GM18508 (cell line): ENCODE measurements around the gene TUBA3D.
A peak's percentile ranks its signal among the peaks of the same experiment; 100 is the strongest.
"Not testable (repeated sequence)": the region's sequence is repeated elsewhere in the genome, so short reads cannot be mapped to it uniquely, and the experiment has no call there.

Source experiments
- ATAC-seq: cut with Tn5 transposase; IDR thresholded peaks from one replicate; pipeline ENCODE4 v1.9.1; 2021; ENCODE audit warnings: moderate number of reproducible peaks; ENCODE audit not compliant: insufficient read depth, unreplicated experiment

Gene TUBA3D

DNA sequence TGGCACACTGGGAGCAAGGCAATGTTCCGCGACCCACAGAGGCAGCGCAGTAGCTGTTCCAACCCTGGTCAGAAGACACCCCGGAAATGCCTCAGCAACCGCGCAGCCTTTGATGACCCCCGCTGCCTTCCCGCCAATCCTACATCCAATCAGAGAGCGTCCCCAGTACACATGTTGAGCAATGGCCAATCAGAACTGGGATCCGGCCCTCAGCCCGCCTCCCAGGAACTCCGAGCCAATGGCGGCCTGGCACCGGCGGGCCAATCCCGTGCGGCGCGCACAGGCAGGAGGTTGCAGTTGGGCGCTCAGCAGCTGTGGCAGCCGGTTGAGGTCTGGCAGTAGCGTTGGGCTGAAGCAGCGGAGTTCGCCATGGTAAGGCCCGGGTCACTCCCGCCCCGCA lies at the start of gene TUBA3D:
Gene TUBA3D, plus strand, starts transcription at position 289 of the 400 bp plus-strand sequence. Its CDS starts 81 bp downstream, at position 370.
- no peak for ATAC-seq

DNA sequence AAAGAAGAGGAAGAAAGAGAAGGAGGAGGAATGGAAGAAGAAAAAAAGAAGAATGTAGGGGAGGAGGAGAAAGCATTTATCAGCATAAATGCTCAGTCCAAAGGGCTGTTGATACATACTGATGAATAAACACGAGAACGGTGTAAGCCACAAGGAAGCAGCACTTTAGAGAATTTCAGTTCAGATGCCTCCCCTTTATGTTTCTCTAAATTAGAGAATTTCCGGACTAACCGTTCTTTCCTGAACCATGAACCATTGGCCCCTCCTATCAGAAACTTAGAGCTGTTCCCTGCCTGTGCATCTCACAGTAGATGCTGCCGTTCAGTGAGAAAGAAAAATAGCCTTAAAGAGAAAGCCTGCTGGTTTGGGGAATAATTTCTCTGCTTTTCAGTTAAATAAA lies 49.2 kb upstream of the TUBA3D start:
- ATAC-seq: no peak

DNA sequence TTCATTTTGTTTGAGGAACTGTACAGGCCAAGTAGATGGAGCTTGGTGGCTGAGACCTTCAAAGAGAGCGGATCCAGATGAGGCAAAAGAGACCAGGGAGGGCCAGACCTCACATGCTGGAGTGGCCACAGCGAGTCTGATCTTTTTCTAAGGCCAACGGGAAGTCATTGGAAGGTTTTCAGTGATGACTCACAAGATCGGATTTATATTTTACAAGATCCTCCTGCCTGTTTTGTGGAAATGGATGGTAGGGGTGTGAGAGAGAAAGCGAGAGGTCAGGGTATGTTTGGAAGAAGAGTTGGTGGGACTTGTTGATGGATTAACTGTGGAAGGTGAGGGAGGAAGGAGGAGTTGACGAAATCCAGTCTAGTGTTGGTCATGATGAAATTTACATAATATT lies 44.6 kb upstream of the TUBA3D start:
- no peak for ATAC-seq

DNA sequence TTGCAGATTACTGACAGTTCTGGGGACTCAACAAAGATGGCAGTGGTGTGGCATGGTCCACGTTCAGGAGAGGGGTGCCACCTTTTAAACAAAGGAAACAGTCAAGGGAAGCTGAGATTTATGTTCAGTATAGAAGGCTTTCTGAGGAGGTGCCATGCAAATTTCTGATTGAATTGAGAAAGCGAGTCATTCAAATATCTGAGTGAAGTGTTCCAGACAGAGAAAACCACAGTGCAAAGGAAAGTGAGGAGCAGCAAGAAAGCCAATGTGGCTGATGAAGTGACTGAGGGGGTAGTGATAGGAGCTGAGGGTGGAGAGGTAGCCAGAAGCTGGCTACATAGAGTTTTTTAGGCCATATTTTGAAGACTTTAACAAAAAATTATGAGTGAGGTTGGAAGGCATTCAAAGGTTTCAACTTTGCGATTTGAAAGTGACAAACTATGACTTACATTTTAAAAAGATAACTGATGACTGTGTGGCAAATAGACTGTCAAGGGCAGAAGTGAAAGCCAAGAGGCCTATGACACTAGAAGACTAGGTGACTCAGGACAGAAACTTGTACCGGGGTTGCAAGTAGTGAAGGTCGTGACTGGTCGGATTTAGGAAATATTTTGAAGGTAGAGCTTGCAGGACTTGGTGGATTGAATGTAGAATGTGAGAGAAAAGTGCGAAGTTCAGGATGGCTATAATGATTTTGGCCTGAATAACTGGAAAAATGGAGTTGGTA lies 35.0 kb upstream of the TUBA3D start:
- ATAC-seq: not testable (repeated sequence)

DNA sequence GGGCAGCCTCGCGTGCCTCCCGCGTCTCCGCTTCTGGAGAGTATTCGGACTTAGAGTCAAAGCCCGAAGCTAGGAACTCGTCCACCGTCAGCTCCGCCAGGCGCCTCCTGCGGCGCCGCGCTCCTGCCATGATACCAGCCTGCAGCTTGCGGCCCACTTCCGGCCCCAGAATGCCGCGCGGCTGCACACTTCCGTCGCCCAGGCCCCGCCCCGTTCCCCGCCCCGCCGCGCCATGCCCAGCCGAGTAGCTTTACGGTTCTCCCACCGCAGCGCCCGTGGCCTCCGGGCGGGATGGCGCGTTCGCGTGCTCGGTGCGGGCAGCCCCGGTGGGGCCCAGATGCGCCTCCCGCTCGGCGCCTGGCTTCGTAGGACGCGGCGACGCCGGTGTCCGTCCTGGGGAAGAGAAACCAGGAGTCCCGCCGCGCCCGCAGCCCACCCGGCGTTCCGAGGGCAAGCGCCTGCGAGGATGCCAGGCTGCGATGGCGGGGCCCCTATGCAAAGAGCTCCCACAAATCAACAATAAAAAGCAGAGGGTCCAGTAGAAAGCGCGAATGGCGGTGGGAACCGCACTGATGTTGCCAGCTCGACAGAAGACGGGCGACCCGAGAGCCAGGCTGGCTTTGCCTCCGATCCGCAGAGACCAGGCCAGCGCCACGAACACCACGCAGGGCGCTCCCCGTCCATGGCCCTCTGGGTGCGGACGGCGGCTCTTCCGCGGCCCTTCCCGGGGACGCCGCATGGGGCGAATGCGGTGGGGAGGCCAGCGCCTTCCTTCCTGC lies 31.0 kb upstream of the TUBA3D start:
- ATAC-seq: not testable (repeated sequence)

DNA sequence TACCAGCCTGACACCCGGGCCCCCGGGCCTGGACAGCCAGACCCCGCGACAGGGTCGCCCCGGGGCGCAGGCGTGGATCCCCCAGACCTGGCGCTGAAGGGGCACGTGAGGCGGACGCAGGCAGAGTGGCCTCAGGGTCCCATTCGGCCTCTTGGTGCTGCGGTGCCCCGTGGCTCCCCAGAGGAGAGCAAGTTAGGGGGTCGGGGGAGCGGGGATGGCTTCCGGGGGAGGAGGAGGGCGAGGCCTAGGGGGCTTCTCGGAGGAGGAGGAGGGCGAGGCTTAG lies 30.5 kb upstream of the TUBA3D start:
- ATAC-seq: not testable (repeated sequence)

DNA sequence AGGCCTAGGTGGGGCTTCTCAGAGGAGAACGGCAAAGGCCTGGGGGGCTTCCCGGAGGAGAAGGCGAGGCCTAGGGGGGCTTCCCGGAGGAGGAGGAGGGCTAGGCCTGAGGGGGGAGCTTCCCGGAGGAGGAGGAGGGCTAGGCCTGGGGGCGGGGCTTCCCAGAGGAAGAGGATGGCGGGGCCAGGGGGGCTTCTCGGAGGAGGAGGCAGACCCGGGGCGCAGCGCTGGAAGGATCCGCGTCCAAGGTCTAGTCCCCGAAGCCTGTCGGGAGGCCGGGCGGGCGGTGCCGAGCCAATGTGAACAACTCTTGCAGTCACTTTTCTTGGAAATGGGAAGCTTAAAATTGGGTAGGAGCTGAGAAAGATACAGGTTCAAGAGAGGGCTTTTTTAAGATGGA lies 30.0 kb upstream of the TUBA3D start:
- no peak for ATAC-seq

DNA sequence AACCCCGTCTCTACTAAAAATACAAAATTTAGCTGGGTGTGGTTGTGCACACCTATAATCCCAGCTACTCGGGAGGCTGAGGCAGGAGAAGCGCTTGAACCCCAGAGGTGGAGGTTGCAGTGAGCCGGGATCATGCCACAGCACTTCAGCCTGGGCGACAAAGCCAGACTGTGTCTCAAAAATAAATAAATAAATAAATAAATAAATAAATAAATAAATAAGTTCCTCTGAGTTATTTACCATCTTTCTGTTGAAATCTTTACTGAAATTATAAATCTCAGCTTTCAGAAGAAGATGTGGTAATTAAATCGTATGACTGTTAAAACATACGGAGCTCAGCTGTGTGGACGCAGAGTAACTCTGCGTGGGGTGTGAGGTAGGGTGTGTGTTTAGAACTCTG lies 27.9 kb upstream of the TUBA3D start:
- ATAC-seq: not testable (repeated sequence)

DNA sequence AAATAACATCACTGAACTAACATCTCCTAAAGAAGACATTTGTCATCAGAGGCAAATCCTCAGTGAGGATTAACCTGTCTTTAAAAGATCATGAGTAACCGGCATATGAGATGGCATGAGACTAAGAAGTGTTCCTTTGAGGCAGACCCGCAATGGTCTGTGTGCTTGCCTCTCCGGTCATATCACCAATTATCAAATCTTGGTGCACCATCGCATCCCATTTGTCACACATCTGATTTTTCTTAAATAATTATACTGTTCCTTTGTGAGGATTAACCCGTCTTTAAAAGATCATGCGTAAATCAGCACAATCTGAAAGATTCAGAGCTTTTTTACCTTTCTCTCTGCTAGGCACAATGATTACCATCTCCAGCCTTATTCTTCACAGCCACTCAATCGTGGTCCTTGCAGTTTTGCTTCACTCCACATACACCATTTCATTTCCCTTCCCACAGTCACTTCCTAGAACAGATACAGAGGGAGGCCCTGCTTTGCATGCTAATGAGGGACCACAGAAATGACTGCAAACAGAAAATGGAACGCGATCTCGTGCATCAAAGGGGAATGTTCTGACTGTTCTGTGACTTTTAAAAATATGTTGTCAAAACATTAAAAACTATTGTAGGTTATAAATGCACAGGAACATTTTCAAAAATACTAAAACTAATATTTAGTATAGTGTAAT lies 24.5 kb upstream of the TUBA3D start:
- ATAC-seq: peak; percentile 83

DNA sequence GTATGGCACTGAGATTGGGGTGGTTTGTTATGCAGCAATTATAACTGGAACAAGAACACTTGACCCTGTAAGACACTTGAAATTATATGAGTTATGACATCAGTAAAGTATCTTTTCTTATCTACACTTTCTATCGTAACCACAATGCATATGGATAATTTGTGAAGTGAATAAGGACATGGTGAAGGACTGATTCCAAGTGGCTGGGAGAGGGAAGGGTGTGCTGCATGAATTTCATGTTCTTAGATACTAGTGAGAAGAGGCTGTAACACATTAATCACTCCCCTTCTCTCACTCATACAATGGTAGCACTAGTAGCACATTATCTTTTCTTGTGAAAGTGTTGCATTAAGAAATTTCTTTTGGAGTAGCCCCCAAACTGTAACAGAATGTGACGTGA lies 21.0 kb upstream of the TUBA3D start:
- ATAC-seq: not testable (repeated sequence)

DNA sequence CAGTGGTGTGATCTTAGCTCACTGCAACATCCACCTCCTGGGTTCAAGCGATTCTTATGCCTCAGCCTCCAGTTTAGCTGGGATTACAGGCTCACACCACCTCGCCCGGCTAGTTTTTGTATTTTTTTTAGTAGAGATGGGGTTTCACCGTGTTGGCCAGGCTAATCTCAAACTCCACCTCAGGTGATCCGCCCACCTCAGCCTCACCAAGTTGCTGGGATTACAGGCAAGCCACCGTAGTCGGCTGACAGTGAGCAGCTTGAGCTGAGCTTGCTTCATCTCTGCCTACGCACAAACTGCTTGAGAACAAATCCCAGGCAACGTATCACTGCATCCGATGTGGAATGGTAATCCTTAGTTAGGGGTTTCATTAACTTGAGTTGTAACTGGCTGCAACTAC lies 8.2 kb upstream of the TUBA3D start:
- ATAC-seq: not testable (repeated sequence)

DNA sequence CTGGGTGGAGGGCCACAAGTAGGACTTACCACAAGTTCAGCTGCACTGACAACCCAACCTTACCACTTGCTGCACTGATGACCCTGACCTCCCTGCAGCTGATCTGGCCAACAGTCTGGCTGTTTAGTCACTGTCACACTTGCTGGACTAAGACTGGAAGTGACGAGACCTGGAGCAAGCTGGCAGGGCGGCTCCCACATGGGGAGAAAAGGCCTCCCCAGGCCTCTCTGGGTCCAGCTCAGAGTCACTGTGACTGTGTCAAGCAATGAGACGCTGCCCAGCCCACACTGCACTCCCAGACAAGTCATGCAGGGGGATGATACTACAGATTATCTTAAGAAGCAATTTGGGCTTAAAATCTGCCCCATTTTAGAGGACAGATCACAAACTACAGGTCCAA lies 5.0 kb upstream of the TUBA3D start:
- not testable (repeated sequence) for ATAC-seq

DNA sequence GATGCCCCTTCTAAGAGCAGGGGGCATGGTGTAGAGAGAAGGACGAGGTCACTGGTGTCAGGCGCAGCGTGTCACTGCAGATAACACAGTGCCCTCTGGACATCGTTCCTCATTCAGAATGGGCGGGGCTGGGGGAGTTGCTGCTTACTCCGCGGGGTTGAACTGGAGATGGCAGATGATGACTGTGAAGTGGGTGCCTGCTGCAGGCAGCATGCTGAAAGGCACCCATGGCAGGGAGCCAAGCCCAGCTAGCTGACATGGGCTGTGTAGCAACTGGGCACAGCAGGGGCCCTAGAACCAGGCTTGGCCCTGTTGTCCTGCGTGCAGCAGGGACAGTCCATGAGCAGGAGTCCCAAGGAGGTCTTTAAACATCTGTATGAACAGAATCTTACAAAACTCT lies 4.3 kb upstream of the TUBA3D start:
- ATAC-seq: not testable (repeated sequence)

DNA sequence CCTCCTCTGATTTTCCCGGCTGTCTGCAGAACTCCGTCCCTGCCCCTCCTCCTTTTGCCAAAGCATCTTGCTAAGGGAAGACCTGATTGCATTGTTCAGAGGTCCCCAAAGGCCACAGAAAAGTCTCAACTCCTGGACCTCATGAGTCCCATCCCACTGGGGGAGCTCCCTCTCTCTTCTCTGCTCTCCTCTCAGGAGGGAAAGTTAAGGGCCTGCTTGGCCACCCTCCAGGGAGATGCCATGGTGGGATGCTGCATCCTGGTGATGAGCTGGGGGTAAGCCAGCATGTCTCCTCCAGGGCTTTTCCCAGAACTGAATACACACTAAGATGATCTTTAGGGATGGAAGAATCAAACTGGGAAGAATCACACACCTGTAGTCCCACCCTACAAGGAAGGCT lies 2.7 kb upstream of the TUBA3D start:
- not testable (repeated sequence) for ATAC-seq

DNA sequence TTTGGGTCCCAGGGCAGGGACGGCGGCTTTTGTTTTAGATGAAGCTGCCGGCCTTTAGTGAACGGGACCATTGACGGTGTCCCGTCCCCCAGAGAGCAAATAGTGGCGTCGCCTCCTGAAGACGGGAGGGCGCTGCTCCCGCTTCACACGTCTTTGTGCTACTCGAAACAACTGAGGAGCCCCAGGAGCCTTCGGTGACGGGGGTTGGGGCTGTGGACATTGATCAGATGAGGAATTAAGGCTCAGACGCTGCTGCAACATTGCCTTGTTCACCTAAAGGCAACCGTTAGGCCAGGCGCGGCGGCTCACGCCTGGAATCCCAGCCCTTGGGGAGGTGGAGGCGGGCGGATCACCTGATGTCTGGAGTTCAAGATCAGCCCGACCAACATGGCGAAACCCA lies 444 bp downstream of the TUBA3D start:
- not testable (repeated sequence) for ATAC-seq

DNA sequence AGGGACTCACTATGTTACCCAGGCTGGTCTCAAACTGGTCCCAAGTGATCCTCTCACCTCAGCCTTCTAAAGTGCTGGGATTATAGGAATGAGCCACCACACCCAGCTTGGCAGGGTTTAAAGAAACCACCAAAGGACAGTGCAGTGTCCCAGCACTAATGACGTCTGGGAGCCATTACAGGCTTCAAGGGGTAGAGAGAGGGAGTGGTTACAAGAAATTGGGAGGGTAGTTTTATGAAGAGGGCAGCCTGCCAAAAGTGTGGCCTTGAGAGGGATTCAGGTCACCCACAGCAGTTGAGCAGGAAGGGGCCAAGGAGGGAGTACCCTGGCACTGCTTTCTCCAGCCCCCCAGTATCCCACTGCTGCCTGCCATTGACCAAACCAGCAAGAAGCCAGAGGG lies 1.3 kb downstream of the TUBA3D start:
- ATAC-seq: not testable (repeated sequence)

DNA sequence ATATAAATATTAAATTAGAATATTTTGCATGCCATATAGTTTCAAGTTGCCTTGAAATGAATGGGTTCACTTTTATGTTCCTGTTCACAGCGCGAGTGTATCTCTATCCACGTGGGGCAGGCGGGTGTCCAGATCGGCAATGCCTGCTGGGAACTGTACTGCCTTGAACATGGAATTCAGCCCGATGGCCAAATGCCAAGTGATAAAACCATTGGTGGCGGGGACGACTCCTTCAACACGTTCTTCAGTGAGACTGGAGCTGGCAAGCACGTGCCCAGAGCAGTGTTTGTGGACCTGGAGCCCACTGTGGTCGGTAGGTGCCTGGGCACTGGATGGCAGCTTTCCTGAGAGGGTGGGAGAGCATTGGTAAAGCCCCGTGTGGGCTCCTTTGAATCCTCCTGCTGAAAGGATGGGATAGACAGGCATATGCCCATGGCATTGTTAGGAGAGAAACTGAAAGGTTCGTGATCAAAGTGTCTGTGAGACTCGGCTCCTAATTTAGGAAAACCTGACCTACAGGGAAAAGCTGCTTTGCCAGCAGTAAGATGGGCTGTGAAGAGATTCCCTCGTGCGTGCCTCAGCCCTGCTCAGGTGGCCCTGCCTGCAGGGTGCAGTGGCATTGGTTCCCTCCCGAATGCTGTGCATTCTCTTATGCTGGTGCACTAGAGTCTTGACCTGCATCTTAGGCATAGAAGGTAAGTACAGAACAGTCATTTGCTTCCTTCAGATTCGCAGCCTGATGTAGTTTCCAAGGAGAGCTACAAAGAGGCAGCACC lies 2.3 kb downstream of the TUBA3D start:
- ATAC-seq: not testable (repeated sequence)

DNA sequence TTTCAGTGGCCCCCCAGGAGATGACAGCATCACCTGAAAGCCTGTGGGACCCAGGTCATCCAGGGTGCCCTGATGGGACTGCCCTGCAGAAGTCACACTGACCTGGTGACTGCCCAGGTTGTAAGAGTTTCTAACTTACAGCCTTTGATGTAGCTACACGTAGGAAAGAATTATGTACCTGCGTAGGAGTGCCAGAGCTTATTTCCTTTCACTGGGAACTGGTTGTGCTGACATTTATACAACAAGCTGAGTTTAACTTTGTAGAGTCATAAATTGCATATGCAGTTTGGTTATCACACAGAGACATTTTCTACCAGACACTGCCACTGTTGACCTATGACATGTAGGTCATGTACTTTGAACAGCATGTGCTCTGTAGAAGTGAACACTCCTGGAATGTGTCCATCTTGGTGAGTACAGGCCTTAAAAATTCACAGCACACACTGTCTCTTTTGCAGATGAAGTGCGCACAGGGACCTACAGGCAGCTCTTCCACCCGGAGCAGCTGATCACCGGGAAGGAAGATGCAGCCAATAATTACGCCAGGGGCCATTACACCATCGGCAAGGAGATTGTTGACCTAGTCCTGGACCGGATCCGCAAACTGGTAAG lies 3.0 kb downstream of the TUBA3D start:
- ATAC-seq: not testable (repeated sequence)

DNA sequence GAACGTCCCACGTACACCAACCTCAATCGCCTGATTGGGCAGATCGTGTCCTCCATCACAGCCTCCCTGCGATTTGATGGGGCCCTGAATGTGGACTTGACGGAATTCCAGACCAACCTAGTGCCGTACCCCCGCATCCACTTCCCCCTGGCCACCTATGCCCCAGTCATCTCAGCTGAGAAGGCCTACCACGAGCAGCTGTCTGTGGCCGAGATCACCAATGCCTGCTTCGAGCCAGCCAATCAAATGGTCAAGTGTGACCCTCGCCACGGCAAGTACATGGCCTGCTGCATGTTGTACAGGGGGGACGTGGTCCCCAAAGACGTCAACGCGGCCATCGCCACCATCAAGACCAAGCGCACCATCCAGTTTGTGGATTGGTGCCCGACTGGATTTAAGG lies 4.4 kb downstream of the TUBA3D start:
- not testable (repeated sequence) for ATAC-seq

DNA sequence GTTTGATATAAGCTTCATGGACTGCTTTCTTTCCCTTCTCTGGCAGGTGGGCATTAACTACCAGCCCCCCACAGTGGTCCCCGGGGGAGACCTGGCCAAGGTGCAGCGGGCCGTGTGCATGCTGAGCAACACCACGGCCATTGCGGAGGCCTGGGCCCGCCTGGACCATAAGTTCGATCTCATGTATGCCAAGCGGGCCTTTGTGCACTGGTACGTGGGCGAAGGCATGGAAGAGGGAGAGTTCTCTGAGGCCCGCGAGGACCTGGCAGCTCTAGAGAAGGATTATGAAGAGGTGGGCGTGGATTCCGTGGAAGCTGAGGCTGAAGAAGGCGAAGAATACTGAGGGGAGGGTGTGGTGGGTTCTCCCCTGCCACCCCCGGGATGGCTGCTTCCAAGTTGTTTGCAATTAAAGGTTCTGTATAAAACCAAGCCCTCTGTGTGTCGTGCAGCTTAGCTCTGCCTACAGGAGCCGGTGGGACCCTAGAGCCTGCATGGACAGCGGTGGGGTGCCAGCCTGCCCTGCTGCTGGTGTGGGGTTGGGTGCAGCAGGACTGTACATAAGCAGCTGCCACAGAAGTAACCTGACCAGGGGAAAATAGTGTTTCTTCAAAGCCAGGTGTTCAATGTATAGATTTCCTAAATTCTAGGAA lies 6.7 kb downstream of the TUBA3D start:
- ATAC-seq: not testable (repeated sequence)
